HG02798 (cell line): ENCODE measurements around the gene PDCD6IP.
"Not testable (repeated sequence)": the region's sequence is repeated elsewhere in the genome, so short reads cannot be mapped to it uniquely, and the experiment has no call there.

Source experiments
- ATAC-seq: cut with Tn5 transposase; IDR thresholded peaks from one replicate; pipeline ENCODE4 v1.9.1; 2021; ENCODE audit warnings: mild to moderate bottlenecking; ENCODE audit not compliant: unreplicated experiment, poor library complexity

PDCD6IP gene, protein sequence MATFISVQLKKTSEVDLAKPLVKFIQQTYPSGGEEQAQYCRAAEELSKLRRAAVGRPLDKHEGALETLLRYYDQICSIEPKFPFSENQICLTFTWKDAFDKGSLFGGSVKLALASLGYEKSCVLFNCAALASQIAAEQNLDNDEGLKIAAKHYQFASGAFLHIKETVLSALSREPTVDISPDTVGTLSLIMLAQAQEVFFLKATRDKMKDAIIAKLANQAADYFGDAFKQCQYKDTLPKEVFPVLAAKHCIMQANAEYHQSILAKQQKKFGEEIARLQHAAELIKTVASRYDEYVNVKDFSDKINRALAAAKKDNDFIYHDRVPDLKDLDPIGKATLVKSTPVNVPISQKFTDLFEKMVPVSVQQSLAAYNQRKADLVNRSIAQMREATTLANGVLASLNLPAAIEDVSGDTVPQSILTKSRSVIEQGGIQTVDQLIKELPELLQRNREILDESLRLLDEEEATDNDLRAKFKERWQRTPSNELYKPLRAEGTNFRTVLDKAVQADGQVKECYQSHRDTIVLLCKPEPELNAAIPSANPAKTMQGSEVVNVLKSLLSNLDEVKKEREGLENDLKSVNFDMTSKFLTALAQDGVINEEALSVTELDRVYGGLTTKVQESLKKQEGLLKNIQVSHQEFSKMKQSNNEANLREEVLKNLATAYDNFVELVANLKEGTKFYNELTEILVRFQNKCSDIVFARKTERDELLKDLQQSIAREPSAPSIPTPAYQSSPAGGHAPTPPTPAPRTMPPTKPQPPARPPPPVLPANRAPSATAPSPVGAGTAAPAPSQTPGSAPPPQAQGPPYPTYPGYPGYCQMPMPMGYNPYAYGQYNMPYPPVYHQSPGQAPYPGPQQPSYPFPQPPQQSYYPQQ

DNA sequence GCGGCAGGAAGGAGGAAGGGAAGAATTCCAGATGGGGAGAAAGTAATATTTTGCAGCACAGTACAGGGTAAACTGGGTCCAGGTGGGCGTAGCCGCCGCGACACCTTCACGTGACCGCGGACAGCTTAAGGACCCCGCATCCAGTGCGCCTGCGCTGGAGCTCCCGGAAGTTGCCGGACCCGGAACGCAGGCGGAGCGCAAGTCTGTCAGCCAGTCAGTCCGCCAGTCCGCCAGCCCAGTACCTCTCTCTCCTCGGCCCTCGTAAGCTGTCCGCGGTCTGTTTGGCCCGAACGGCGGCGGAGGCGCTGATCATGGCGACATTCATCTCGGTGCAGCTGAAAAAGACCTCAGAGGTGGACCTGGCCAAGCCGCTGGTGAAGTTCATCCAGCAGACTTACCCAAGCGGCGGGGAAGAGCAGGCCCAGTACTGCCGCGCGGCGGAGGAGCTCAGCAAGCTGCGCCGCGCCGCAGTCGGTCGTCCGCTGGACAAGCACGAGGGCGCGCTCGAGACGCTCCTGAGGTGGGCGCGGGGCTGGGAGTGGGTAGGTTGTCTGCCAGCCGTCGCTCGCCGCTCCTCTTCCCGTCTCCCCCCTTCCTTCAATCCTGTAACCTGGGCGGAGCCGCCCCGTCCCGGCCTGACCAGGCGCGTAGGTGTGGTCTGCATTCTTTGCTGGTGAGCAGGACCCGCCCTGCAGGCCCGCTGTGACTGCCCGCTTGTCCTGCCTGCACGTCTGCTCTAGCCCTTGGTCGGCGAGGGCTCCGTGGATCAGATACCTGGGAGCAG lies at the start of gene PDCD6IP:
Gene PDCD6IP (plus strand): TSS at position 213 of the 784 bp plus-strand sequence. CDS start 99 bp downstream, at position 312.
- peak; percentile 93 for ATAC-seq

- ATAC-seq = no peak
Measured at GRCh38 chr3:33749546-33750210, 48.8 kb upstream of the PDCD6IP start.

GRCh38 chr3:33750211-33750548 lies 48.2 kb upstream of the PDCD6IP start:
- ATAC-seq = no peak

- no peak for ATAC-seq
Measured at GRCh38 chr3:33751336-33751735, 47.1 kb upstream of the PDCD6IP start.

DNA sequence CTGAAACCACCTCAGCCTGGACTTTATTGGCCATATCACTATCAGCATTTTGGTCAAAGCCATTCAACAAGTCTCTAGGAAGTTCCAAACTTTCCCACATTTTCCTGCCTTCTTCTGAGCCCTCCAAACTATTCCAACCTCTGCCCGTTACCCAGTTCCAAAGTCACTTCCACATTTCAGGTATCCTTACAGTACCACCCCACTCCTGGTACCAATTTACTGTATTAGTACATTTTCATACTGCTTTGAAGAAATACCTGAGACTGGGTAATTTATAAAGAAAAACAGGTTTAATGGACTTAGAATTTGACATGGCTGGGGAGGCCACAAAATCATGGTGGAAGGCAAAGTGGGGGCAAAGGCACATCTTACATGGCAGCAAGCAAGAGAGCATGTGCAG lies 44.0 kb upstream of the PDCD6IP start:
- not testable (repeated sequence) for ATAC-seq

GRCh38 chr3:33758281-33758680 lies 40.1 kb upstream of the PDCD6IP start:
- no peak for ATAC-seq

DNA sequence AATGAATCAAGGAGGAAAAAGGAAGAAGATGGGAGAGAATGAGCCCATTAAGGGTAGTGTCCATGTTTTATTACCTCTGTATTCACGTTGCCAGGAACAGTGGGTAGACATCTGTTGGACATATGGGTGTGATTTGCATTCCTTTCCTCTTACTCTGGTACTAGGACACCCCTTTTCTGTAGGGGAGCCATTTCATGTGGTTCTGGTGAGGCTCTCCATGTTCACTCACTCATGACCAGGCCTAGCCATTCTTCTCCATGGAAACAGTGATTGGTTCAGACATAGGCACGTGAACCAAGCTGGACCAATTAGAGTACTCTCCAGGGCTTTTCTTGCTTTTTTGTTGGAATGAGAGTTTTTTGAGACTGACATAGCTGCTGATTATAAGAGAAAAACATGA lies 39.6 kb upstream of the PDCD6IP start:
- no peak for ATAC-seq

GRCh38 chr3:33768578-33769330 lies 29.7 kb upstream of the PDCD6IP start:
- ATAC-seq = no peak

- ATAC-seq = no peak
Measured at GRCh38 chr3:33773637-33774036, 24.8 kb upstream of the PDCD6IP start.

DNA sequence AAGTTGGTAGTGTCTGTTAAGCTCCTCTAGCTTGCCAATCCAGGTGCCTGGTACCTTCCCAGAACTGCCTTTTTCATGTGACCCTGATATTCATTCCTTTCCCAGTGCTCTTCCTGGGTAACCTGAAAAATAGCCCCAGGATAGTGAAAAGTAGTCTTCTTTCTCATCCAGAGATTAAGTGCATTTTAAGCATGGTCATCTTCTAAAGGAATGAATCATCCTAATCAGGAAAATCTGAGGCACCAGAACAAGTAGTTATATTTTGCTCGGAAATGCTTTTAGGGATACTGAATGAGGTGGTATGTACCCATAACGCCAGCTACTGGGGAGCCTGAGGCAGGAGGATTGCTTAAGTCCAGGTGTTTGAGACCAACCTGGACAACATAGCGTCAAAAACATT lies 23.1 kb upstream of the PDCD6IP start:
- no peak for ATAC-seq

DNA sequence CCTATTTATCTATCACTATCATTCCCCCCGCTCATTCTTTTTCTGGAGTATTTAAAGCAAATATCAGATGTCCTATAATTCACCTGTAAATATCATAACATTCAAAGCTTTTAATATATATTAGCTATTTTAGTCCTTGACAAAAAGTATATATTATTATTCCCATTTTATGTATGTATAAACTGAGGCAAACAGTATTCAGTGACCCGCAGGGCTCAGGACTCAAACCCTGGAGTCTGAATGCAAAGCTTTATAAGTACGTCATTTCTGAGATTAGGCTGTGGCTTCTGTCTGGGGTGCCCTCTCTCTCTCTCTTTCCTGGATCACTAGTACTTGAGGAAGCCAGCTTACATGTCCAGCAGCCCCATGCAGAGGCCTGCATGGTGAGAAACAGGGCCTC lies 20.4 kb upstream of the PDCD6IP start:
- no peak for ATAC-seq

DNA sequence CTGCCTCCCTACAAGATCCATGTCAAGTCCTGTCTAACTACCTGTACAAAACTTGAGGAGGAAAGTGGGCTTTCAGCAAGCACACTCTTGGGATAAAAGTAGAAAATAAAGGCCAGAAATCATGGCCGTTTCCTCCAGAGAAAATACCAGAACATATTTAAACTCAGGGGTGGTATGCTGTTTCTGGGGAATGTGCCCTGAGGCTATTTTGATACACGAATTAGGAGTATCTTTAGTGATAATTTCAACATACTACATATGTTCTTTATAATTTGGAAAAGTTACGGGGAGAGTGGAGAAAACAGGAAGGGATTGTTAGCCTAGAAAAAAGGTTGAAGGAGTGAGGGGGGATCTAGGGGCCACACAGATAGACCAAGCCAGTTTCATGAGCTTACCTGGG lies 18.7 kb upstream of the PDCD6IP start:
- no peak for ATAC-seq

- ATAC-seq = not testable (repeated sequence)
Measured at GRCh38 chr3:33781413-33781812, 17.0 kb upstream of the PDCD6IP start.

GRCh38 chr3:33786565-33787327 lies 11.7 kb upstream of the PDCD6IP start:
- ATAC-seq = peak; percentile 12

- ATAC-seq = peak; percentile 93
Measured at GRCh38 chr3:33787328-33788009, 11.0 kb upstream of the PDCD6IP start.

DNA sequence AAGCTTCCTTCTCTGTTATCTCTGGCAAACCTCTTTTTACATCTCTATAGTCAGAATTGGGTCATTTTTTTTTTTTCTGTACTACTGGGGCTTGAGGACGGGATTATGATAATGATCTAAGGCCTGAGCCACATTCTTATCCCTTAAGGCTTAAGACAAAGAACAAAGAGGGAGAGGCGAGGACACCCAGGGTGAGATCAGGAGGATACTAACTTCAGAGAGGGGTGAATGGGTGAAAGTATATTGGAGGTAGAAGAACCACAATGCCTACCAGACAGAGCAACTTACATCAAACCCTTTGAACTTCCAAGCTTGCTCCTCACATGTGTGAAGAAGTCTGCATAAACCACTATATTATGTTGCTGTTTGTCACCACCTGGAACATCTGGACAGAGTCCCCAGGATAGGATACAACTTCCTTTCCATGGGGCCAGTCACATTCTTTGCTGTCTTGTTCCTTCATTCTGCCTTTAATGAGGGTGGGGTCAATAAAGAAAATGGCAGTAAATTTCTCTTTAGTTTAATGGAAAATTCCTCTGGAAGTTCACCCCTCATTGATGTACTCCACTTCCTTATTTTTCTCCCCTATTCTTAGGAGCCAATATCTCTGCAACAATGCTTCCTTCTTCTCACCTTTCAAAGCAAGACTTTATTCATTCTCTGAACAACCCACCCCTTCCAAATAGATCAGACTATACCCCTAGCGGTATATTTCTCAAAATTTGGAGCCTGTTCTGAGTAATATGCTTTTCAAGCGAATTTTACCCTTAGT lies 9.1 kb upstream of the PDCD6IP start:
- ATAC-seq = no peak

GRCh38 chr3:33790091-33790490 lies 8.3 kb upstream of the PDCD6IP start:
- no peak for ATAC-seq
